Measurements from ENCODE around the gene FCHSD2.
"Not testable (repeated sequence)": the region's sequence is repeated elsewhere in the genome, so short reads cannot be mapped to it uniquely, and the experiment has no call there.

The FCHSD2 gene

GRCh38 chr11:73061434-73061833 is 80.7 kb downstream of the FCHSD2 start:
- DNase-seq (ENCODE audit: low read depth in 2 of 2) = not testable (repeated sequence)

DNA sequence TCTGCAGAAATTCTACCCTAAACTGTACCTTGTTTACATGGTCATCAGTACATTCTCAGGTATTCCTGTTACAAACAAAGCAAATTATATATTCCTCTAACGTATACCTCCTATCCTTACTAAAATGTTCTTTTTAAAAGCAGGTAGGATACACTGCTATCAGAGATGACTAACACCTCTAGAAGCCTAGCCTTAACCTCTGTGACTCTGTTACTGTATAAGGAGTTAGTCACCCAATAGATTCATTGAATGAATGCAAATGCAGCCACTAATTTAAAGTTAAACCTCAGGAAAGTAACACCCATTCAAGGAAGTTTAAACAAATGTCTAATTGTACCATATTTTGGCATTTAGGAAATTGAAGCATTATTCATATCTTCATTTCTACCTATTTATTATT is 82.2 kb downstream of the FCHSD2 start:
- no peak for DNase-seq (ENCODE audit: low read depth in 2 of 2)

GRCh38 chr11:73058989-73059674 is 83.0 kb downstream of the FCHSD2 start:
- DNase-seq (ENCODE audit: low read depth in 2 of 2) = no peak

DNA sequence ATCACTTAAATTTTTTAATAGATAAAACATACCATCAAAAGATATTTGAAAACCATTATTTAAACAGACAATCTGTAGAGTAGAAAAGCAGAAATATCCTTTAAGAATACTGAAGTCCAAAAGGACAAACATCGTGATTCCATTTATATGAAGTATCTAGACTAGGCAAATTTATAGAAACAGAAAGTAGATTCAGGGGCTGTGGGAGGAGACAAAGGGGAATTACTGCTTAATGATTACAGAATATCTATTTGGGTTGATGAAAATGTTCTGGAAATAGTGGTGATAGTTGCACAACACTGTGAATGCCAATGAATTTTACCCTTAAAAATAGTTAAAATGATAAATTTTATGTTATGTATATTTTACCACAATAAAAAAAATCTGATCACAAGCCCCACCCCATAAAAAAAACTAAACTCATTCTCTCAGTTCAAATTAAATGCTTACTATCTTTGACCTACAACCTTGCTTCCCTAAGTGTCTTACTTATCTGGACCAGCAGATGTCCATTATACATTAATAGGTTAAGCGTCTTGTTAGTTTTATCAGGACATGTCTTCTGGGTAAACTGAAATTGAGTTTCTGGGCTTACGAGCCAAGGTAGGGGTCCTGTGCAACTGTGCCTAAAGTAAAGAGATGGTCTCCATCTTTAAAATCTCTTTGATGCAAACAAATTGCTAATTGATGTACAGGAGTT is 86.3 kb downstream of the FCHSD2 start:
- no peak for DNase-seq (ENCODE audit: low read depth in 2 of 2)

DNA sequence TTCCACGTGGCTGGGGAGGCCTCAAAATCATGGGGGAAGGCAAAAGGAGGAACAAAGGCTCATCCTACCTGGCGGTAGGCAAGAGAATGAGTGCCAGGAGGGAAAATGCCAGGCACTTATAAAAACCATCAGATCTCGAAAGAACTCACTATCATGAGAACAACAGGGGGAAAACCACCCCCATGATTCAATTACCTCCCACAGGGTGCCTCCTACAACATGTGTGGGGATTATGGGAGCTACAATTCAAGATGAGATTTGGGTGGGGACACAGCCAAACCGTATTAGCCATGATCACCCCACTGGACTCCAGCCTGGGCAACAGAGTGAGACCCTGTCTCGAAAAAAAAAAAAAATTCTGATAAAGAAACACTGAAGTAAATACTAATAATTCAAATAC is 87.1 kb downstream of the FCHSD2 start:
- DNase-seq (ENCODE audit: low read depth in 2 of 2) = no peak

GRCh38 chr11:73053964-73054363 is 88.2 kb downstream of the FCHSD2 start:
- no peak for DNase-seq (ENCODE audit: low read depth in 2 of 2)

- no peak for DNase-seq (ENCODE audit: low read depth in 2 of 2)
Measured at GRCh38 chr11:73048446-73048845, 93.7 kb downstream of the FCHSD2 start.

GRCh38 chr11:73047773-73048371 is 94.2 kb downstream of the FCHSD2 start:
- DNase-seq (ENCODE audit: low read depth in 2 of 2) = no peak

DNA sequence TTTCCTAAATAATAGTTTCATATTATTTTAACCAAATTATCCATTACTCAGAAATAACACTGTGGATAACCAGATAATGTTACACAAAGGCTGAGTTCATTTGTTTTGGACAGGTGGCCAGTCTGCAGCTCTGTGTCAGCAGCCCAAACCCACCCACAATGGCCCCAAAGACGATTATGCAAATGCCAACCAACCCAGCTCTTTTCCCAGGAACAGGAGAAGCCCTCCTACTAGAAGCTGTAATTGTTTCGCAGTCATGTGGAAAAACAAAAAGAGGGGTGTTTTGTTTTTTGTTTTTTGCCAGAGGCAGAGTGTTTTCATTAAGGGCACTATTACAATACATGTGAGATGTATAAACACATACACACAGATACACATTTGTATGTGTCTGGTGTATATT is 102.1 kb downstream of the FCHSD2 start:
- DNase-seq (ENCODE audit: low read depth in 2 of 2) = no peak

- DNase-seq (ENCODE audit: low read depth in 2 of 2) = no peak
Measured at GRCh38 chr11:73034777-73035176, 107.3 kb downstream of the FCHSD2 start.

GRCh38 chr11:73034331-73034730 is 107.8 kb downstream of the FCHSD2 start:
- DNase-seq (ENCODE audit: low read depth in 2 of 2) = no peak

GRCh38 chr11:73030130-73030529 is 112.0 kb downstream of the FCHSD2 start:
- DNase-seq (ENCODE audit: low read depth in 2 of 2) = no peak

DNA sequence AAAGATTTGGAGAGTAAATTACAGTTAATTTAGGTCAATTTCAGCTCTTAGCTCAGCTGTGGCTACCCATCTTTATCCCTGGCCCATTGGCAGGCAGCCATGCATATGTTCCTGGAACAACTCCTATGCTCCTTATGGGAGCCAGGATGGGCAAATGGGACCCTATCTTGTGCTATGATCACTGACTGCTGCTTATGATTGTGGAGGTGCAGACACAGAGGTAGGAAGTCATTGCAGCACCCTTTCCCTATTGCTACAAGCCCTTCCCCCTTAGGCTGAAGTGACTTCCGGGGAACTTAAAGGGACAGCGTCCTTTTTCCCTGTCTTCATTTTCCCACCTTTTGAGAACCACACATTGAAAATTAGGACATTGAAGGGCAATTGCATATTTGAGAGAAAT is 112.7 kb downstream of the FCHSD2 start:
- DNase-seq (ENCODE audit: low read depth in 2 of 2) = no peak

DNA sequence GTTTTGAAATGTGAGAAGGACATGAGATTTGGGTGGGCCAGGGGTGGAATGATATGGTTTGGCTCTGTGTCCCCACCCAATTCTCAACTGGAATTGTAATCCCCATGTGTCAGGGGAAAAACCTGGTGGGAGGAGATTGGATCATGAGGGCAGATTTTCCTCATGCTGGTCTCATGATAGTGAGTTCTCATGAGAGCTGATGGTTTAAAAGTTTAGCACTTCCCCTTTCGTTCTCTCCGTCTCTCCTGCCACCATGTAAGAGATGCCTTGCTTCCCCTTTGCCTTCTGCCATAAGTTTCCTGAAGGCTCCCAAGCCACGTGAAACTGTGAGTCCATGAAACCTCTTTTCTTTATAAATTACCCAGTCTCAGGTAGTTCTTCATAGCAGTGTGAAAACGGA is 113.5 kb downstream of the FCHSD2 start:
- no peak for DNase-seq (ENCODE audit: low read depth in 2 of 2)

DNA sequence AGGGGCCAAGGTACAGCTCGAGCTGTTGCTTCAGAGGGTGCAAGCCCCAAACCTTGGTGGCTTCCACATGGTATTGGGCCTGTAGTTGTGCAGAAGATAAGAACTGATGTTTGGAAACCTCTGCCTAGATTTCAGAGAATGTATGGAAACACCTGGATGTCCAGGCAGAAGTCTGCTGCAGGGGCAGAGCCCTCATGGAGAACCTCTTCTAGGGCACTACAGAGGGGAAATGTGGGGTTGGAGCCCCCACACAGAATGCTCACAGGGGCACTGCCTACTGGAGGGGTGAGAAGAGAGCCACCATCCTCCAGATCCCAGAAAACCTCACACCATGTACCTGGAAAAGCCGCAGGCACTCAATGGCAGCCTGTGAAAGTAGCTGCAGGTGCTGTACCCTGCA is 114.3 kb downstream of the FCHSD2 start:
- DNase-seq (ENCODE audit: low read depth in 2 of 2) = not testable (repeated sequence)

- DNase-seq (ENCODE audit: low read depth in 2 of 2) = no peak
Measured at GRCh38 chr11:73024639-73025038, 117.5 kb downstream of the FCHSD2 start.

DNA sequence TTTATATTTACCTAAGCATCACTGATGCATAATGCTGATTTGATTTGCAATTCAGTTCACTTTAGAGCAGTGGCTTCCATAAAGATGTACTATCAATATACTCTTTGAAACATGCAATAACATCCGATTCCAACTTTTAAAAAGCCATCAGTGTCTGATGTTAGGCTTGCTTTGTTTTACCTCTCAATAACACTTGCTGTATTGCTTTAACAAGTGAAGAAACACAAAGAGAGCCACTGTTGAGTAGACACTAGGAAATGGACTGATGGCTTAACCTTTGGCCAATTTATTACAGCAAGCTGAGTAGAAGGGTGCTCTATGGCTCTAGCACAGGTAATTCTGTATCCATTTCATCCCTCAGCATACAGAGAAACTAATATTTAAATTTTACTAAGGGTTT is 122.1 kb downstream of the FCHSD2 start:
- DNase-seq (ENCODE audit: low read depth in 2 of 2) = no peak

DNA sequence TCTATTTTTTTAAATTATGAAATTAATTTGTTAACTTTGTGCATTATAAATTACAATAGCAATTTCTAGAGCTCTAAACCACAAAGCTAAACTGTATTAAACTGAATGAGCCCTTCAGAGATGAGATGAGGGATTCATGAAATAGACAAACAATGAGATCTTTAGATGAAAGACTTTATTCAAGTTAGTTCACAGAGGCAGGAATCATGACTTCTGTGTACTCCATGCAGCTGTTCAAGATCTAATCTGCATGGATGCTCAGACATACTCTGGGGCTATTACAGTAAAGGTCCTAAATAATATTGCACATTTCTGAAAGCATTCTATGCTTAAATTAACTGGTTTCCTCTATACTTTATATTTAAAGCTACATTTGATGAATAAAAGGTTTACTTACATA is 122.7 kb downstream of the FCHSD2 start:
- no peak for DNase-seq (ENCODE audit: low read depth in 2 of 2)

GRCh38 chr11:73018856-73019255 is 123.3 kb downstream of the FCHSD2 start:
- no peak for DNase-seq (ENCODE audit: low read depth in 2 of 2)

GRCh38 chr11:73017024-73017751 is 124.9 kb downstream of the FCHSD2 start:
- no peak for DNase-seq (ENCODE audit: low read depth in 2 of 2)

GRCh38 chr11:73013021-73013420 is 129.1 kb downstream of the FCHSD2 start:
- DNase-seq (ENCODE audit: low read depth in 2 of 2) = no peak

DNA sequence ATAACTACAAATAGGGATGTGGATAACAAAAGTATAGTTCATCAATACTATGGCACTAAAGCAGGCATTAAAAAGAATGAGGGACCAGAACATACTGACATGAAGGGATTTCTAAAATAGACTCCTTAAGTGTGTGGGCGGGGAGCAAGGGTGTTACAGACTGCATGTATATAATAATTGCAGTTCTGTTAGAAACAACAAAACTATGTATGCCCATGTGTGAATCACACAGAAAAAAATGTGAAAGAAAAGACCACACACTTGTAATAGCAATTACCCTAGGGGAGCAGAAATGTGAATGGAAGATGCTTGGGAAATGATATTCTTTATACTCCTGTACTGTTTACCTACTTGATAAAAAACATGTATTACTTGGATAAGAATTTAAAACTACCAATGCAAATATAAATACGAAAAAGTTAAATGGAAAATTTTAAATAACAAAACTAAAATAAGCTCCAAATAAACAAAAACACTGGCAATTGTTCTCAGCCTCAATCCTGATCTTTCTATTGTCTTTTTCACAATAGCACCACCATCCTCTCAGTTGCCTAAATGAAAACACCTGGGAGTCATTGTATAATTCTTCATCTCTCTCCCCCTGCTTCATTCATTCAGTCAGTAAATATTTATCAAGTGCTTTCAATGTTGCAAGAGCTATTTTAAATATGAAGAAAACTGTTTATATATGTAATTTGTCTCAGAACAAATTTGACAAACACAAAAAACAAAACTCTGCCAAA is 129.8 kb downstream of the FCHSD2 start:
- DNase-seq (ENCODE audit: low read depth in 2 of 2) = no peak

Data from stimulated activated CD8-positive, alpha-beta memory T cell treated with anti-CD3 and anti-CD28 coated beads, Interleukin-15, amount 100 ng/mL, for 4 hours (primary cell).